ENCODE measurements around the gene ZFP64. TPM values are rescaled to one million over a fixed set of nuclear protein-coding genes. Genes with fewer than 3 reads are reported as not detected.
"Not testable (repeated sequence)": the region's sequence is repeated elsewhere in the genome, so short reads cannot be mapped to it uniquely, and the experiment has no call there.

The ZFP64 gene
- total and polyA plus RNA-seq, 2 donors from 2014 or later: 7.1 to 14.6 TPM

GRCh38 chr20:52193886-52194545, 2.4 kb upstream of the ZFP64 start:
- H3K9me3 ChIP-seq (ENCODE audit: control insufficient read depth in 2 of 3, insufficient read depth in 1 of 3, low read length in 3 of 3): no peaks in the 10 kb centered on the region
- H3K4me3 ChIP-seq (ENCODE audit: low read length in 3 of 3): no peak overlapping the region
- H3K27me3 ChIP-seq (ENCODE audit: control insufficient read depth, insufficient read depth, low read length): no peaks in the 10 kb centered on the region
- intact Hi-C loops (cut with DNase I): no loop called here
- H3K36me3 ChIP-seq (ENCODE audit: control insufficient read depth in 2 of 3, insufficient read depth in 3 of 3, low read length in 3 of 3): no peaks in the 10 kb centered on the region
- no peak overlapping the region for H3K27ac ChIP-seq (ENCODE audit: low read depth in 2 of 2, low read length in 2 of 2)
- FAIRE-seq (no peak), DNase-seq (no peak)
- no peak for TF ChIP-seq CTCF (IDR thresholded peaks at IDR 0.05; ENCODE audit: borderline replicate concordance, extremely low read depth, insufficient read depth)
- peaks cover 0 to 2% (median 0%) of the 10 kb centered on the region in 3 donors for H3K4me1 ChIP-seq (ENCODE audit: control insufficient read depth in 2 of 3, insufficient read depth in 2 of 3, low read depth in 1 of 3, low read length in 3 of 3)
- no peak overlapping the region for H3K9ac ChIP-seq (ENCODE audit: low read length in 3 of 3)

GRCh38 chr20:52193133-52193532, 1.6 kb upstream of the ZFP64 start:
- DNase-seq (no peak), FAIRE-seq (no peak)
- peaks cover 0 to 2% (median 0%) of the 10 kb centered on the region in 3 donors for H3K4me1 ChIP-seq (ENCODE audit: control insufficient read depth in 2 of 3, insufficient read depth in 2 of 3, low read depth in 1 of 3, low read length in 3 of 3)
- H3K36me3 ChIP-seq (ENCODE audit: control insufficient read depth in 2 of 3, insufficient read depth in 3 of 3, low read length in 3 of 3): no peaks in the 10 kb centered on the region
- H3K4me3 ChIP-seq (ENCODE audit: low read length in 3 of 3): no peak overlapping the region
- intact Hi-C loops (cut with DNase I): no loop called here
- no peak for TF ChIP-seq CTCF (IDR thresholded peaks at IDR 0.05; ENCODE audit: borderline replicate concordance, extremely low read depth, insufficient read depth)
- no peaks in the 10 kb centered on the region for H3K27me3 ChIP-seq (ENCODE audit: control insufficient read depth, insufficient read depth, low read length)
- H3K9me3 ChIP-seq (ENCODE audit: control insufficient read depth in 2 of 3, insufficient read depth in 1 of 3, low read length in 3 of 3): no peaks in the 10 kb centered on the region
- no peak overlapping the region for H3K27ac ChIP-seq (ENCODE audit: low read depth in 2 of 2, low read length in 2 of 2)
- no peak overlapping the region for H3K9ac ChIP-seq (ENCODE audit: low read length in 3 of 3)

- H3K27me3 ChIP-seq (ENCODE audit: control insufficient read depth, insufficient read depth, low read length); H3K9me3 ChIP-seq (ENCODE audit: control insufficient read depth in 2 of 3, insufficient read depth in 1 of 3, low read length in 3 of 3); DNase-seq; H3K27ac ChIP-seq (ENCODE audit: low read depth in 2 of 2, low read length in 2 of 2); intact Hi-C loops (cut with DNase I); FAIRE-seq; H3K36me3 ChIP-seq (ENCODE audit: control insufficient read depth in 2 of 3, insufficient read depth in 3 of 3, low read length in 3 of 3); H3K9ac ChIP-seq (ENCODE audit: low read length in 3 of 3); H3K4me1 ChIP-seq (ENCODE audit: control insufficient read depth in 2 of 3, insufficient read depth in 2 of 3, low read depth in 1 of 3, low read length in 3 of 3): not testable (repeated sequence)
- H3K4me3 ChIP-seq (ENCODE audit: low read length in 3 of 3): peak overlapping the region in 1 of 3 donors; percentile 91
These were observed 1.1 kb upstream of the ZFP64 start for GRCh38 chr20:52192719-52193007.

- Histone ChIP-seq H3K4me1 (ENCODE audit: control insufficient read depth in 2 of 3, insufficient read depth in 2 of 3, low read depth in 1 of 3, low read length in 3 of 3) (peaks cover 0 to 2% (median 0%) of the 10 kb centered on the region in 3 donors), H3K27me3 (ENCODE audit: control insufficient read depth, insufficient read depth, low read length) (no peaks in the 10 kb centered on the region), H3K36me3 (ENCODE audit: control insufficient read depth in 2 of 3, insufficient read depth in 3 of 3, low read length in 3 of 3) (no peaks in the 10 kb centered on the region), H3K9ac (ENCODE audit: low read length in 3 of 3) (peak overlapping the region; percentile 42 to 81 (median 63)), H3K9me3 (ENCODE audit: control insufficient read depth in 2 of 3, insufficient read depth in 1 of 3, low read length in 3 of 3) (no peaks in the 10 kb centered on the region), H3K27ac (ENCODE audit: low read depth in 2 of 2, low read length in 2 of 2) (peak overlapping the region; percentile 80 to 86), H3K4me3 (ENCODE audit: low read length in 3 of 3) (peak overlapping the region; percentile 47 to 91 (median 80))
- FAIRE-seq (no peak), DNase-seq (peak; percentile 72 to 81 (median 75))
- peak; percentile 13 for TF ChIP-seq CTCF (IDR thresholded peaks at IDR 0.05; ENCODE audit: borderline replicate concordance, extremely low read depth, insufficient read depth)
- intact Hi-C loops (cut with DNase I): no loop called here
These were observed 538 bp upstream of the ZFP64 start for GRCh38 chr20:52191916-52192718.

Measured in kidney (tissue), 14 donors.